H54 (cell line): ENCODE data around the gene RPAP3.

Experiments
- DNase-seq: peaks from one replicate; pipeline ENCODE4 v3.0.0; 2011; ENCODE audit warnings: low spot score, mixed read lengths; ENCODE audit not compliant: insufficient read length
- FAIRE-seq: peaks from 3 replicates; lab custom pipeline; 2011; peaks lifted over from hg19 to GRCh38; lab: Jason Lieb, UNC
- POLR2A ChIP-seq: IDR thresholded peaks from 2 replicates; pipeline ENCODE4 v1.6.1; 2011; ENCODE audit warnings: low read depth, mild to moderate bottlenecking, low read length

The RPAP3 gene

GRCh38 chr12:47747126-47747525, 41.3 kb upstream of the RPAP3 start:
- no peak for FAIRE-seq
- DNase-seq: no peak
- no peak for TF ChIP-seq POLR2A

- TF ChIP-seq POLR2A: no peak
- FAIRE-seq (no peak), DNase-seq (no peak)
These were observed 40.7 kb upstream of the RPAP3 start for GRCh38 chr12:47746523-47746922.

GRCh38 chr12:47746073-47746472, 40.2 kb upstream of the RPAP3 start:
- FAIRE-seq (no peak), DNase-seq (no peak)
- no peak for TF ChIP-seq POLR2A

GRCh38 chr12:47745485-47746041, 39.7 kb upstream of the RPAP3 start:
- DNase-seq (no peak), FAIRE-seq (no peak)
- TF ChIP-seq POLR2A: no peak

GRCh38 chr12:47744778-47745436, 39.1 kb upstream of the RPAP3 start:
- no peak for FAIRE-seq
- DNase-seq: no peak
- no peak for TF ChIP-seq POLR2A

GRCh38 chr12:47744005-47744651, 38.3 kb upstream of the RPAP3 start:
- DNase-seq: no peak
- no peak for FAIRE-seq
- TF ChIP-seq POLR2A: no peak

GRCh38 chr12:47743311-47743860, 37.6 kb upstream of the RPAP3 start:
- DNase-seq (no peak), FAIRE-seq (no peak)
- no peak for TF ChIP-seq POLR2A

GRCh38 chr12:47742253-47742825, 36.5 kb upstream of the RPAP3 start:
- no peak for TF ChIP-seq POLR2A
- FAIRE-seq (no peak), DNase-seq (peak; percentile 47)

- DNase-seq: peak; percentile 72
- TF ChIP-seq POLR2A: no peak
- no peak for FAIRE-seq
These were observed 35.5 kb upstream of the RPAP3 start for GRCh38 chr12:47741340-47741703.

GRCh38 chr12:47740606-47741339, 34.9 kb upstream of the RPAP3 start:
- FAIRE-seq: no peak
- no peak for TF ChIP-seq POLR2A
- DNase-seq: no peak

- DNase-seq: no peak
- TF ChIP-seq POLR2A: no peak
- no peak for FAIRE-seq
These were observed 34.1 kb upstream of the RPAP3 start for GRCh38 chr12:47739979-47740378.

- no peak for DNase-seq
- no peak for FAIRE-seq
- no peak for TF ChIP-seq POLR2A
These were observed 33.5 kb upstream of the RPAP3 start for GRCh38 chr12:47739297-47739696.

GRCh38 chr12:47737936-47738594, 32.2 kb upstream of the RPAP3 start:
- DNase-seq (no peak), FAIRE-seq (no peak)
- no peak for TF ChIP-seq POLR2A
